ENCODE data around the gene NLRP14.

GRCh38 chr11:7050191-7050590 is 29.9 kb downstream of the NLRP14 start:
- TF ChIP-seq, protein P1, sequence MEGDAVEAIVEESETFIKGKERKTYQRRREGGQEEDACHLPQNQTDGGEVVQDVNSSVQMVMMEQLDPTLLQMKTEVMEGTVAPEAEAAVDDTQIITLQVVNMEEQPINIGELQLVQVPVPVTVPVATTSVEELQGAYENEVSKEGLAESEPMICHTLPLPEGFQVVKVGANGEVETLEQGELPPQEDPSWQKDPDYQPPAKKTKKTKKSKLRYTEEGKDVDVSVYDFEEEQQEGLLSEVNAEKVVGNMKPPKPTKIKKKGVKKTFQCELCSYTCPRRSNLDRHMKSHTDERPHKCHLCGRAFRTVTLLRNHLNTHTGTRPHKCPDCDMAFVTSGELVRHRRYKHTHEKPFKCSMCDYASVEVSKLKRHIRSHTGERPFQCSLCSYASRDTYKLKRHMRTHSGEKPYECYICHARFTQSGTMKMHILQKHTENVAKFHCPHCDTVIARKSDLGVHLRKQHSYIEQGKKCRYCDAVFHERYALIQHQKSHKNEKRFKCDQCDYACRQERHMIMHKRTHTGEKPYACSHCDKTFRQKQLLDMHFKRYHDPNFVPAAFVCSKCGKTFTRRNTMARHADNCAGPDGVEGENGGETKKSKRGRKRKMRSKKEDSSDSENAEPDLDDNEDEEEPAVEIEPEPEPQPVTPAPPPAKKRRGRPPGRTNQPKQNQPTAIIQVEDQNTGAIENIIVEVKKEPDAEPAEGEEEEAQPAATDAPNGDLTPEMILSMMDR (IDR thresholded peaks at IDR 0.05; ENCODE audit: borderline replicate concordance, extremely low read depth, low read length, poor library complexity, severe bottlenecking), result no peak
- no peak for TF ChIP-seq EZH2 (IDR thresholded peaks at IDR 0.05; ENCODE audit: borderline replicate concordance, low read depth, low read length, severe bottlenecking)

All from DND-41 (cell line).